Endothelial cell of umbilical vein (primary cell): Measurements from ENCODE around the gene CRTC2. TPM values are rescaled to one million over a fixed set of nuclear protein-coding genes. Genes with fewer than 3 reads are reported as not detected.

ENCODE experiments used
- BruUV-seq: library from RNA; stranded (reverse); fragments of 400-500 nt; replicated peaks from 2 replicates; lab custom pipeline; 2021; lab: Mats Ljungman, UMichigan
- CTCF ChIA-PET: fragments of 300-600, 350-600 bp; sonication (Branson Sonifier 250); formaldehyde crosslinking; loops from one replicate; lab custom pipeline; 2021; ENCODE audit warnings: antibody characterized with exemption, inconsistent platforms; lab: Charles Lee
- POLR2A ChIA-PET: fragments of 300-600, 350-600 bp; sonication (Branson Sonifier 250); formaldehyde crosslinking; loops from one replicate; lab custom pipeline; 2021; ENCODE audit warnings: antibody characterized with exemption, inconsistent platforms; lab: Charles Lee
- DNase-seq: peaks from one replicate; pipeline ENCODE4 v3.0.0-alpha.2; 2011; ENCODE audit warnings: low read depth, low spot score
- FAIRE-seq: peaks from 2 replicates; lab custom pipeline; 2011; peaks lifted over from hg19 to GRCh38; lab: Jason Lieb, UNC
- H2AFZ ChIP-seq: 2 replicates; pipeline ENCODE4 v1.6.0; 2012; ENCODE audit warnings: low read depth, low read length, control low read depth, inconsistent platforms
- H3K27ac ChIP-seq: 2 replicates; pipeline ENCODE4 v1.5.1; 2011; ENCODE audit warnings: low read depth, mild to moderate bottlenecking, control low read depth, low read length, moderate library complexity; ENCODE audit not compliant: insufficient read depth
- H3K27me3 ChIP-seq, 2 experiments: 2 replicates each; pipeline versions ENCODE4 v1.6.0 to v1.6.1; 2011; ENCODE audit warnings: low read length in 2 of 2, mixed read lengths in 1 of 2; ENCODE audit not compliant: control insufficient read depth in 2 of 2, insufficient read depth in 2 of 2
- H3K36me3 ChIP-seq, 2 experiments: 2 replicates in 1 of 2; 3 replicates in 1 of 2; pipeline ENCODE4 v1.5.1; 2011; ENCODE audit warnings: low read length in 2 of 2, mild to moderate bottlenecking in 1 of 2, moderate library complexity in 1 of 2; ENCODE audit not compliant: control insufficient read depth in 2 of 2, insufficient read depth in 2 of 2; ENCODE audit errors: extremely low read depth in 1 of 2
- H3K4me1 ChIP-seq: 3 replicates; pipeline ENCODE4 v1.5.1; 2011; ENCODE audit warnings: mild to moderate bottlenecking, low read length; ENCODE audit not compliant: control insufficient read depth, insufficient read depth; ENCODE audit errors: extremely low read depth
- H3K4me2 ChIP-seq: 2 replicates; pipeline ENCODE4 v1.6.1; 2011; ENCODE audit warnings: low read length, control low read depth, mixed read lengths; ENCODE audit not compliant: insufficient read depth
- H3K4me3 ChIP-seq, 3 experiments: fragments of 200-600 bp in 1 of 3; sonication (generic), shearing (Covaris generic) in 1 of 3; replicated peaks in 1 of 3; 2 replicates each; pipeline ENCODE4 v1.5.1; 2011 to 2016; ENCODE audit warnings: control low read depth in 3 of 3, low read length in 3 of 3, mild to moderate bottlenecking in 2 of 3, inconsistent platforms in 1 of 3, low read depth in 1 of 3, moderate library complexity in 1 of 3; ENCODE audit not compliant: insufficient read depth in 1 of 3
- H3K79me2 ChIP-seq: 2 replicates; pipeline ENCODE4 v1.6.0; 2012; ENCODE audit warnings: low read length, inconsistent platforms; ENCODE audit not compliant: control insufficient read depth, insufficient read depth
- H3K9ac ChIP-seq: replicated peaks from 2 replicates; pipeline ENCODE3; 2011; ENCODE audit warnings: low read length, control low read depth; ENCODE audit not compliant: insufficient read depth; ENCODE audit errors: extremely low read depth
- H3K9me1 ChIP-seq: replicated peaks from 3 replicates; pipeline ENCODE4 v1.6.0; 2011; ENCODE audit warnings: mild to moderate bottlenecking, low read length; ENCODE audit not compliant: control insufficient read depth, insufficient read depth; ENCODE audit errors: extremely low read depth
- H3K9me3 ChIP-seq: replicated peaks from 2 replicates; pipeline ENCODE4 v1.5.1; 2012; ENCODE audit warnings: low read length, inconsistent platforms; ENCODE audit not compliant: control insufficient read depth, insufficient read depth
- H4K20me1 ChIP-seq: replicated peaks from 2 replicates; pipeline ENCODE3; 2011; ENCODE audit warnings: mild to moderate bottlenecking, low read length; ENCODE audit not compliant: control insufficient read depth, insufficient read depth; ENCODE audit errors: extremely low read depth
- CTCF ChIP-seq, 2 donors: IDR thresholded peaks; 1 replicate in 1 of 2; 2 replicates in 1 of 2; pipeline ENCODE4 v1.5.1; 2011; ENCODE audit warnings: low read length in 2 of 2, mild to moderate bottlenecking in 2 of 2, moderate library complexity in 2 of 2, control low read depth in 1 of 2, inconsistent platforms in 1 of 2, low read depth in 1 of 2; ENCODE audit not compliant: insufficient read depth in 1 of 2; ENCODE audit errors: extremely low read depth in 1 of 2
- EZH2 ChIP-seq: IDR thresholded peaks from 2 replicates; pipeline ENCODE4 v1.6.1; 2012; ENCODE audit warnings: borderline replicate concordance, low read depth, mild to moderate bottlenecking, moderate library complexity, low read length, inconsistent platforms; ENCODE audit not compliant: severe bottlenecking
- FOS ChIP-seq: IDR thresholded peaks from 2 replicates; pipeline ENCODE4 v1.6.1; 2011; ENCODE audit warnings: mild to moderate bottlenecking, low read length, moderate library complexity, borderline replicate concordance; ENCODE audit not compliant: insufficient read depth
- GATA2 ChIP-seq: IDR thresholded peaks from 2 replicates; pipeline ENCODE4 v1.7.0; 2011; ENCODE audit warnings: low read depth, mild to moderate bottlenecking, moderate library complexity, mixed read lengths, low read length; ENCODE audit not compliant: insufficient read length, insufficient read depth
- JUN ChIP-seq: IDR thresholded peaks from 2 replicates; pipeline ENCODE4 v1.6.1; 2011; ENCODE audit warnings: borderline replicate concordance, low read depth; ENCODE audit not compliant: insufficient read length, insufficient read depth
- MAX ChIP-seq: IDR thresholded peaks from 2 replicates; pipeline ENCODE4 v1.6.1; 2011; ENCODE audit not compliant: insufficient read depth, insufficient read length
- MYC ChIP-seq: IDR thresholded peaks from one replicate; pipeline ENCODE4 v1.6.1; 2011; ENCODE audit warnings: mild to moderate bottlenecking, low read depth, low read length
- POLR2A ChIP-seq: IDR thresholded peaks from 2 replicates; pipeline ENCODE4 v1.6.1; 2012; ENCODE audit warnings: low read depth, mild to moderate bottlenecking, control low read depth, low read length
- POLR2AphosphoS5 ChIP-seq: IDR thresholded peaks from 2 replicates; pipeline ENCODE4 v1.6.1; 2012; ENCODE audit warnings: low read depth, mild to moderate bottlenecking, control low read depth, low read length, moderate library complexity; ENCODE audit not compliant: insufficient read depth
- dilution Hi-C: fragments of 300-500 bp; cut with MboI; formaldehyde crosslinking; loops from one replicate; pipeline ENCODE4 v1.15.0; 2019; ENCODE audit warnings: low sequenced_read_pairs; ENCODE audit not compliant: extremely low pct_ligation_motif_present
- intact Hi-C: fragments of 100-400 bp; cut with micrococcal nuclease; formaldehyde crosslinking; loops from one replicate; pipeline ENCODE4 v1.10.0; 2022
- polyA plus RNA-seq, 4 experiments: library from polyadenylated mRNA; depleted of rRNA in 3 of 4; stranded (reverse) in 3 of 4; unstranded in 1 of 4; fragments of >200 nt; gene quantifications; 2 replicates each; pipeline versions ENCODE4 v1.2.1 to v1.2.3, GENCODE V29; 2011 to 2012; ENCODE audit warnings: missing spikeins in 1 of 4
- total RNA-seq: library from RNA; stranded (reverse); gene quantifications from 2 replicates; pipeline ENCODE4 v1.2.3, GENCODE V29; 2021

CRTC2 gene
- total and polyA plus RNA-seq, 2 donors (not counting 3 experiments of a cell fraction or from before 2014, with no cell fraction given): 40.2 to 42.2 TPM

- DNase-seq (peak; percentile 29), FAIRE-seq (peak; percentile 80)
- H3K9ac ChIP-seq: no peak overlapping the region
- dilution Hi-C loops: no loop called here
- H3K79me2 ChIP-seq: peaks cover 68% of the 10 kb centered on the region
- H4K20me1 ChIP-seq: peaks cover 23% of the 10 kb centered on the region
- peaks cover 0 to 3% of the 10 kb centered on the region in 2 experiments for H3K36me3 ChIP-seq
- peak overlapping the region; percentile 71 for H3K4me2 ChIP-seq
- H3K27ac ChIP-seq: no peak overlapping the region
- BruUV-seq: no TSS peak
- CTCF ChIA-PET: interaction anchor here (0.7 to 3.4 kb wide), 5 partner anchors 26 to 122 kb away, joined by 3 to 25 read pairs (median 4); partner anchors contain the start of genes DENND4B and RAB13
- H3K27me3 ChIP-seq: no peaks in the 10 kb centered on the region
- POLR2A ChIA-PET: no interaction called here
- H3K4me1 ChIP-seq: peaks cover 22% of the 10 kb centered on the region
- no peaks in the 10 kb centered on the region for H3K9me1 ChIP-seq
- no peak for TF ChIP-seq POLR2A
- TF ChIP-seq EZH2: no peak
- no peak for TF ChIP-seq CTCF (IDR thresholded peaks at IDR 0.05; ENCODE audit: extremely low read depth in 1 of 2, insufficient read depth in 1 of 2, low read depth in 1 of 2, low read length in 2 of 2)
- TF ChIP-seq FOS: no peak
- TF ChIP-seq JUN: no peak
- no peak for TF ChIP-seq GATA2
- TF ChIP-seq MAX: no peak
- TF ChIP-seq MYC: no peak
- TF ChIP-seq POLR2AphosphoS5: no peak
- intact Hi-C loops: no loop called here
- H2AFZ ChIP-seq: no peak overlapping the region
- H3K9me3 ChIP-seq: no peaks in the 10 kb centered on the region
- peak overlapping the region in 1 of 3 experiments; percentile 44 for H3K4me3 ChIP-seq
These were observed 38.2 kb downstream of the CRTC2 start for GRCh38 chr1:153919876-153920852.
